Heart right ventricle (tissue), 16 donors: ENCODE data around the gene NIPAL3. TPM values are rescaled to one million over a fixed set of nuclear protein-coding genes. Genes with fewer than 3 reads are reported as not detected.
A peak's percentile ranks its signal among the peaks of the same experiment; 100 is the strongest.

Experiments used
- ATAC-seq, 8 donors: fragments of 200-7000 bp; cut with Tn5 transposase; one replicate each; pipeline ENCODE4 v1.9.1; 2020; ENCODE audit warnings: mild to moderate bottlenecking in 8 of 8, moderate library complexity in 8 of 8, moderate number of reproducible peaks in 1 of 8
- DNase-seq, 2 donors: peaks; one replicate each; pipeline ENCODE4 v3.0.0-alpha.2; 2020
- H3K27ac ChIP-seq, 10 donors: fragments of 200-600 bp; sonication (generic) in 2 of 10; one replicate each; pipeline versions ENCODE4 v1.5.0 to v1.8.0; 2020 to 2022; ENCODE audit warnings: mild to moderate bottlenecking in 3 of 10
- H3K27me3 ChIP-seq, 7 donors: fragments of 200-600 bp; one replicate each; pipeline ENCODE4 v1.8.0; 2021 to 2022; ENCODE audit warnings: mild to moderate bottlenecking in 2 of 7
- H3K36me3 ChIP-seq, 9 donors: fragments of 200-600 bp; sonication (generic) in 1 of 9; one replicate each; pipeline versions ENCODE4 v1.5.0 to v1.8.0; 2020 to 2022; ENCODE audit warnings: mild to moderate bottlenecking in 2 of 9
- H3K4me1 ChIP-seq, 9 donors: fragments of 200-600 bp; sonication (generic) in 1 of 9; one replicate each; pipeline versions ENCODE4 v1.5.0 to v1.8.0; 2020 to 2022; ENCODE audit warnings: mild to moderate bottlenecking in 4 of 9
- H3K4me3 ChIP-seq, 10 donors: fragments of 200-600 bp; sonication (generic) in 2 of 10; one replicate each; pipeline versions ENCODE4 v1.5.0 to v1.8.0; 2020 to 2022; ENCODE audit warnings: mild to moderate bottlenecking in 7 of 10, moderate library complexity in 2 of 10
- H3K9me3 ChIP-seq, 11 donors: fragments of 200-600 bp in 10 of 11; sonication (generic) in 2 of 11; one replicate each; pipeline versions ENCODE4 v1.5.0 to v1.8.0; 2013 to 2022; ENCODE audit warnings: mild to moderate bottlenecking in 2 of 11, control low read depth in 1 of 11, moderate library complexity in 1 of 11
- WGBS, 2 donors: extraction: QIAGEN DNeasy Blood & Tissue Kit; methylation state at CpG; one replicate each; pipeline ENCODE4 v1.1.7; 2013; ENCODE audit warnings: inconsistent platforms in 1 of 2; 5-methylcytosine and 5-hydroxymethylcytosine counted together
- intact Hi-C, 10 donors: fragments of 100-400 bp; cut with DNase I; formaldehyde crosslinking; loops; one replicate each; pipeline versions ENCODE4 v1.11.1 to v1.14.2; 2022
- polyA plus RNA-seq, 2 donors: library from polyadenylated mRNA; stranded (reverse); fragments of 200-250 nt; gene quantifications; one replicate each; pipeline ENCODE4 v1.2.3, GENCODE V29; 2013
- total RNA-seq, 10 donors: library from RNA; stranded (reverse); fragmentation: NEBNext Ultra II Directional in 3 of 10; extraction: Animal tissue kit (Norgen Biotek cat#: 25700) in 3 of 10; gene quantifications; one replicate each; pipeline versions ENCODE4 v1.2.1 to v1.2.4, GENCODE V29; 2021 to 2023
- TF ChIP-seq, protein P1 (sequence below), 9 donors: fragments of 200-600 bp; sonication (generic) in 2 of 9; IDR thresholded peaks; one replicate each; pipeline versions ENCODE4 v1.5.0 to v1.8.0; 2021 to 2022; ENCODE audit warnings: antibody characterized with exemption in 9 of 9, mild to moderate bottlenecking in 5 of 9, moderate library complexity in 1 of 9
- donor health status: Arrhythmogenic right ventricular cardiomyopathy.
- donor health status: ischemic (EF 13 %, LVEDD 7.1; RV severe dilation, severe dysfunction).
- donor health status: healthy with polysubstance abuse.
- donor health status: DM: no; HTN: yes; CAD: no.
- donor health status: DM: no; HTN: no; CAD: no.
- donor health status: ischemic (EF 25% LVEDD 6.9; RV normal size, moderate dysfunction).
- donor health status: ischemic (EF 25% LVEDD 5.7; RV mildly dilated, moderate dysfunction).
- donor health status: healthy.
- donor health status: DM: yes; HTN: yes; CAD: no.
- donor health status: Ischemic cardiomyopathy.
- donor health status: ischemic (EF 35%, LVEDD 5.7; RV mildly dilated, moderate dysfunction).
- donor health status: nonischemic (EF 11% LVEDD 7.7; RV severe dilation, severe dysfunction).
- donor health status: DM: yes; HTN: yes; CAD: no.
- donor health status: PGD.
- donor health status: ischemic (EF 29% LVEDD 5.4; RV normal size, mild dysfunction).
- donor health status: nonischemic (EF 23%, LVEDD 6.1; RV moderate dilation, normal function).

Gene NIPAL3
- total and polyA plus RNA-seq, 12 donors: 5.3 to 44.9 (median 26.5) TPM

GRCh38 chr1:24390924-24391782 lies 24.4 kb upstream of the NIPAL3 start:
- DNase-seq (peak; percentile 77 to 81), ATAC-seq (peak; percentile 93 to 98 (median 94))
- no peaks in the 10 kb centered on the region for H3K36me3 ChIP-seq
- H3K4me3 ChIP-seq: peak overlapping the region in 7 of 10 donors; percentile 11 to 36 (median 25)
- peak overlapping the region; percentile 49 to 85 (median 77) for H3K27ac ChIP-seq
- TF ChIP-seq, protein P1, sequence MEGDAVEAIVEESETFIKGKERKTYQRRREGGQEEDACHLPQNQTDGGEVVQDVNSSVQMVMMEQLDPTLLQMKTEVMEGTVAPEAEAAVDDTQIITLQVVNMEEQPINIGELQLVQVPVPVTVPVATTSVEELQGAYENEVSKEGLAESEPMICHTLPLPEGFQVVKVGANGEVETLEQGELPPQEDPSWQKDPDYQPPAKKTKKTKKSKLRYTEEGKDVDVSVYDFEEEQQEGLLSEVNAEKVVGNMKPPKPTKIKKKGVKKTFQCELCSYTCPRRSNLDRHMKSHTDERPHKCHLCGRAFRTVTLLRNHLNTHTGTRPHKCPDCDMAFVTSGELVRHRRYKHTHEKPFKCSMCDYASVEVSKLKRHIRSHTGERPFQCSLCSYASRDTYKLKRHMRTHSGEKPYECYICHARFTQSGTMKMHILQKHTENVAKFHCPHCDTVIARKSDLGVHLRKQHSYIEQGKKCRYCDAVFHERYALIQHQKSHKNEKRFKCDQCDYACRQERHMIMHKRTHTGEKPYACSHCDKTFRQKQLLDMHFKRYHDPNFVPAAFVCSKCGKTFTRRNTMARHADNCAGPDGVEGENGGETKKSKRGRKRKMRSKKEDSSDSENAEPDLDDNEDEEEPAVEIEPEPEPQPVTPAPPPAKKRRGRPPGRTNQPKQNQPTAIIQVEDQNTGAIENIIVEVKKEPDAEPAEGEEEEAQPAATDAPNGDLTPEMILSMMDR (IDR thresholded peaks at IDR 0.05): peak; percentile 90 to 99 (median 96)
- 11 to 13% methylated on average over 12 of the region's 12 CpGs for WGBS, 2 donors
- H3K4me1 ChIP-seq: peaks cover 0 to 31% (median 15%) of the 10 kb centered on the region in 9 donors
- H3K27me3 ChIP-seq: no peaks in the 10 kb centered on the region
- intact Hi-C loops: loop anchor here in 8 of 10 donors (1.0 to 10.0 kb wide), 6 partner anchors 188 to 251 kb away; partner anchors contain the start of gene SRRM1 (in 1 of the 8)
- H3K9me3 ChIP-seq: no peaks in the 10 kb centered on the region

GRCh38 chr1:24391882-24392603 lies 23.6 kb upstream of the NIPAL3 start:
- TF ChIP-seq, protein P1 (IDR thresholded peaks at IDR 0.05): peak; percentile 43 to 79 (median 71)
- WGBS, 2 donors: 27 to 42% methylated on average over 11 of the region's 11 CpGs
- Histone ChIP-seq H3K27me3 (no peaks in the 10 kb centered on the region), H3K4me1 (peaks cover 0 to 31% (median 15%) of the 10 kb centered on the region in 9 donors), H3K27ac (peak overlapping the region in 9 of 10 donors; percentile 57 to 85 (median 78)), H3K9me3 (peaks cover 0 to 4% (median 0%) of the 10 kb centered on the region in 11 donors), H3K36me3 (no peaks in the 10 kb centered on the region), H3K4me3 (peak overlapping the region in 7 of 10 donors; percentile 11 to 36 (median 25))
- DNase-seq (peak; percentile 48 to 55), ATAC-seq (peak; percentile 81 to 91 (median 88))
- intact Hi-C loops: loop anchor here (1.0 to 10.0 kb wide), 7 partner anchors 189 to 250 kb away; partner anchors contain the start of gene SRRM1 (in 1 of the 10)

- WGBS, 2 donors: 88 to 92% methylated on average over 4 of the region's 4 CpGs
- H3K4me3 ChIP-seq: no peak overlapping the region
- TF ChIP-seq, protein P1 (IDR thresholded peaks at IDR 0.05): peak in 2 of 9 donors; percentile 1 to 22
- no peak for DNase-seq
- H3K27me3 ChIP-seq: no peaks in the 10 kb centered on the region
- H3K9me3 ChIP-seq: peaks cover 0 to 4% (median 0%) of the 10 kb centered on the region in 11 donors
- peak overlapping the region in 9 of 10 donors; percentile 57 to 85 (median 78) for H3K27ac ChIP-seq
- no peak for ATAC-seq
- H3K36me3 ChIP-seq: no peaks in the 10 kb centered on the region
- H3K4me1 ChIP-seq: peaks cover 0 to 31% (median 15%) of the 10 kb centered on the region in 9 donors
- intact Hi-C loops: loop anchor here in 5 of 10 donors (1.0 to 10.0 kb wide), 5 partner anchors 190 to 250 kb away; partner anchors contain the start of gene SRRM1 (in 1 of the 5)
These were observed 23.0 kb upstream of the NIPAL3 start for GRCh38 chr1:24392604-24392946.
